Transverse colon (tissue), 4 donors: ENCODE measurements around the gene SPOUT1. TPM values are rescaled to one million over a fixed set of nuclear protein-coding genes. Genes with fewer than 3 reads are reported as not detected.
A peak's percentile ranks its signal among the peaks of the same experiment; 100 is the strongest.

Experiments used
- DNase-seq: peaks from one replicate; pipeline ENCODE4 v3.0.0-alpha.2; 2019
- H3K27ac ChIP-seq, 4 donors: fragments of 200-600 bp; sonication (generic); 2 replicates each; pipeline ENCODE4 v1.5.1; 2016 to 2018; ENCODE audit warnings: inconsistent platforms in 4 of 4
- H3K27me3 ChIP-seq: fragments of 200-600 bp; sonication (generic); 2 replicates; pipeline ENCODE4 v1.5.1; 2017; ENCODE audit warnings: inconsistent platforms
- H3K36me3 ChIP-seq, 4 donors: fragments of 200-600 bp; sonication (generic); 2 replicates each; pipeline ENCODE4 v1.5.1; 2017 to 2019; ENCODE audit warnings: inconsistent platforms in 4 of 4
- H3K4me1 ChIP-seq, 4 donors: fragments of 200-600 bp; sonication (generic); 2 replicates each; pipeline ENCODE4 v1.5.1; 2017 to 2020; ENCODE audit warnings: inconsistent platforms in 4 of 4
- H3K4me3 ChIP-seq, 4 donors: fragments of 200-600 bp; sonication (generic); 1 replicate in 1 of 4; 2 replicates in 3 of 4; pipeline versions ENCODE4 v1.5.1 to v1.6.1; 2017 to 2019; ENCODE audit warnings: inconsistent platforms in 4 of 4
- H3K9me3 ChIP-seq, 2 donors: fragments of 200-600 bp; sonication (generic); 2 replicates each; pipeline ENCODE4 v1.5.1; 2017 to 2019; ENCODE audit warnings: inconsistent platforms in 2 of 2
- CTCF ChIP-seq, 5 experiments: fragments of 200-600 bp in 3 of 5; fragments of 450-650 bp in 2 of 5; sonication (generic) in 3 of 5; IDR thresholded peaks; 1 replicate in 2 of 5; 2 replicates in 3 of 5; pipeline ENCODE4 v1.5.1; 2016 to 2017; ENCODE audit warnings: antibody characterized with exemption in 5 of 5, inconsistent platforms in 3 of 5, mild to moderate bottlenecking in 2 of 5, moderate library complexity in 1 of 5
- EP300 ChIP-seq: sonication (generic); formaldehyde crosslinking; IDR thresholded peaks from one replicate; pipeline ENCODE4 v1.6.1; 2017; ENCODE audit warnings: antibody characterized with exemption, low read depth
- POLR2A ChIP-seq: fragments of 450-650 bp; IDR thresholded peaks from one replicate; pipeline ENCODE4 v1.6.1; 2016; ENCODE audit warnings: antibody characterized with exemption, mild to moderate bottlenecking, moderate library complexity
- POLR2AphosphoS5 ChIP-seq, 3 donors: sonication (generic); formaldehyde crosslinking; IDR thresholded peaks; one replicate each; pipeline ENCODE4 v1.6.1; 2016; ENCODE audit warnings: antibody characterized with exemption in 3 of 3
- WGBS, 2 donors: methylation state at CpG; one replicate each; pipeline ENCODE4 v1.1.5; 2018; ENCODE audit warnings: low coverage in 1 of 2; 5-methylcytosine and 5-hydroxymethylcytosine counted together
- in situ Hi-C, 4 donors: fragments of 200-750 bp; cut with MboI; loops; one replicate each; pipeline versions ENCODE4 v1.15.0 to v1.15.1; 2017; ENCODE audit warnings: low sequenced_read_pairs in 3 of 4, low pct_ligation_motif_present in 1 of 4, low pct_unique_long_range_greater_than_20kb in 1 of 4
- intact Hi-C: fragments of 100-400 bp; cut with DNase I; formaldehyde crosslinking; loops from one replicate; pipeline ENCODE4 v1.15.1; 2023; ENCODE audit warnings: low total_unique reads
- total RNA-seq, 4 donors: library from RNA; depleted of rRNA; stranded (reverse); fragments of >200 nt; gene quantifications; one replicate each; pipeline ENCODE4 v1.1.0, GENCODE V29; 2016

The SPOUT1 gene
- total RNA-seq, 4 donors from 2014 or later: 19.5 to 48.3 (median 26.6) TPM

GRCh38 chr9:128818099-128818838, 11.3 kb downstream of the SPOUT1 start, which contains the start of gene ENDOG:
Gene ENDOG, plus strand, starts transcription at chr9:128818500. Its CDS starts 185 bp downstream, at chr9:128818685.
- intact Hi-C loops: no loop called here
- Histone ChIP-seq H3K9me3 (no peaks in the 10 kb centered on the region), H3K27ac (peak within 1 kb of the TSS; percentile 84 to 95 (median 90)), H3K4me3 (peak within 1 kb of the TSS; percentile 57 to 69 (median 58)), H3K36me3 (no peaks in the 10 kb centered on the region), H3K27me3 (no peaks in the 10 kb centered on the region), H3K4me1 (peaks cover 10 to 18% (median 16%) of the 10 kb centered on the region in 4 donors)
- DNase-seq: peak; percentile 99
- TF ChIP-seq CTCF (IDR thresholded peaks at IDR 0.05) (peak; percentile 96 to 99 (median 98)), POLR2A (peak; percentile 76), EP300 (no peak), POLR2AphosphoS5 (IDR thresholded peaks at IDR 0.05) (peak; percentile 83 to 92 (median 86))
- 1 to 6% methylated on average over 3 to 69 of the region's 70 CpGs for WGBS, 2 donors
- in situ Hi-C loops: no loop called here

DNA sequence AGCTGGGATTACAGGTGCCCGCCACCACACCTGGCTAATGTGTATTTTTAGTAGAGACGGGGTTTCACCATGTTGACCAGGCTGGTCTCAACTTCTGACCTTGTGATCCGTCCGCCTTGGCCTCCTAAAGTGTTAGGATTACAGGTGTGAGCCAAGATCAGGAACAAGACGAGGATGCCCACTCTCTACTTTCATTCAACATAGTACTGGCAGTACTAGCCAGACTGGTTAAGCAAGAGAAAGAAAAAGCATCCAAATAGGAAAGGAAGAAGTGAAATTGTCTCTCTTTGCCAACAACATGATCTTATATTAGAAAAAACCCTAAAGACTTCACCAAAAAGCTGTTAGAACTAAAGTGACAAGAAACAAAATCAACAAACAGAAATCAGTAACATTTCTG, 18.7 kb downstream of the SPOUT1 start:
- H3K27me3 ChIP-seq: no peaks in the 10 kb centered on the region
- no peak for DNase-seq
- H3K4me1 ChIP-seq: no peaks in the 10 kb centered on the region
- H3K9me3 ChIP-seq: no peaks in the 10 kb centered on the region
- in situ Hi-C loops: no loop called here
- intact Hi-C loops: no loop called here
- peaks cover 0 to 16% (median 0%) of the 10 kb centered on the region in 4 donors for H3K36me3 ChIP-seq
- no peak overlapping the region for H3K27ac ChIP-seq
- H3K4me3 ChIP-seq: no peak overlapping the region
- TF ChIP-seq POLR2A (no peak), EP300 (no peak), POLR2AphosphoS5 (IDR thresholded peaks at IDR 0.05) (no peak), CTCF (IDR thresholded peaks at IDR 0.05) (no peak)
- 40 to 64% methylated on average over 1 to 5 of the region's 5 CpGs for WGBS, 2 donors

DNA sequence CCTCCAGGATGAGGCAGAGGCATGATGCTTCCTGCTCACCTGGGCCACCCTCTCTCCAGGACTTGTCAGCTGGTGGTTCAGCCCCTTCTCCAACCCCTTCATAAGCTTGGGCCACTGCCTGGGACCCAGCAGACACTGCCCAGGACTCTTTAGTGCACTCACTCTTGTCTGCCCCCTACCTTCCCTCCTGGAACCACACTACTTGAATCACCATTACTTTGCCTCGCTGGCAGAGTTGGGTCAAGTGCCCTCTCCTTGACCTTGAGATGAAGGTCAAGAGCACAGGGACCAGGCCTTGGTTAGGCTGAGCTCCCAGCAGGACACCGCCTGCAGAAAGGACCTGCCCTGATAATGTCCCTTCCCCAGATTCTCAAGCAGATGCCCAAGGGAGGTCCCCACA, 19.8 kb downstream of the SPOUT1 start:
- H3K27me3 ChIP-seq: no peaks in the 10 kb centered on the region
- H3K4me3 ChIP-seq: no peak overlapping the region
- no peaks in the 10 kb centered on the region for H3K9me3 ChIP-seq
- DNase-seq: no peak
- no peak overlapping the region for H3K27ac ChIP-seq
- WGBS, 2 donors: 91% methylated on average over 2 of the region's 2 CpGs; no CpG with 5 or more reads in 1 of the 2 donors
- peaks cover 0 to 20% (median 0%) of the 10 kb centered on the region in 4 donors for H3K36me3 ChIP-seq
- in situ Hi-C loops: no loop called here
- TF ChIP-seq EP300: no peak
- no peak for TF ChIP-seq POLR2A
- TF ChIP-seq POLR2AphosphoS5 (IDR thresholded peaks at IDR 0.05): no peak
- no peak for TF ChIP-seq CTCF (IDR thresholded peaks at IDR 0.05)
- intact Hi-C loops: no loop called here
- H3K4me1 ChIP-seq: no peaks in the 10 kb centered on the region

DNA sequence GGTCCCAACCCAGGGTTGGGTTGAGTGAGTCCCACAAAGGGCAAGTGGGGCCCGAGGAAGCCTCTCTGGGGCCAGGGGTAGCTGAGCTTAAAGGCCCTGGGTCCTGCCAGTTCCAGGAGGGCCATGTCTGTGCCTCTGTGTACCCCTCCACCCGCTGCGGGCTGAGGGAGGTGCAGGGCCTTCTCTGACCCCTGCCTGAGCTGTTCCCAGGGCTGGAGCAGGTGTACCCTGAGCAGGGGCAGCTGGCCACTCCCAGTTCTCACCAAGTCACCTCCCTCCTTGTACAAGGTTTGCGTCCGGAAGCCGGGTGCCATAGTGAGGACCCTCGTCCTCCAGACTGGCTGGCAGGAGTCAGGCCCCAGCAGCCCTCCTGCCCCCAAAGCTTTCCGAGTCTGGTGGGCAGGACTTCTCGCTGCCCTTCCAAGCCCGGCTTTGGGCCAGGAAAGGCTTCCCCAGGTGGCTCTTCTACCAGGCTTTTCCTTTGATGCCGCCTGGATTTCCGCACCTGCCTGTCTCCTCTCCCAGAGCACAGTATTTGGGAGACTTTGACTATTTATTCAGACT, 20.5 kb downstream of the SPOUT1 start:
- no peaks in the 10 kb centered on the region for H3K4me1 ChIP-seq
- intact Hi-C loops (no loop called here), in situ Hi-C loops (no loop called here)
- peaks cover 0 to 21% (median 1%) of the 10 kb centered on the region in 4 donors for H3K36me3 ChIP-seq
- H3K27me3 ChIP-seq: no peaks in the 10 kb centered on the region
- H3K4me3 ChIP-seq: no peak overlapping the region
- H3K9me3 ChIP-seq: no peaks in the 10 kb centered on the region
- WGBS, 2 donors: 95% methylated on average over 12 of the region's 12 CpGs; no CpG with 5 or more reads in 1 of the 2 donors
- DNase-seq: no peak
- H3K27ac ChIP-seq: no peak overlapping the region
- TF ChIP-seq POLR2AphosphoS5 (IDR thresholded peaks at IDR 0.05) (no peak), EP300 (no peak), CTCF (IDR thresholded peaks at IDR 0.05) (no peak)
